ENCODE results near the gene TMEM89.

Gene TMEM89

GRCh38 chr3:48609088-48610005 lies 12.2 kb downstream of the TMEM89 start, which contains the start of gene UQCRC1:
TSS of gene UQCRC1 (minus strand) at chr3:48609646. CDS start at chr3:48609620, 26 bp downstream.
- peak; percentile 67 to 89 for DNase-seq

DNA sequence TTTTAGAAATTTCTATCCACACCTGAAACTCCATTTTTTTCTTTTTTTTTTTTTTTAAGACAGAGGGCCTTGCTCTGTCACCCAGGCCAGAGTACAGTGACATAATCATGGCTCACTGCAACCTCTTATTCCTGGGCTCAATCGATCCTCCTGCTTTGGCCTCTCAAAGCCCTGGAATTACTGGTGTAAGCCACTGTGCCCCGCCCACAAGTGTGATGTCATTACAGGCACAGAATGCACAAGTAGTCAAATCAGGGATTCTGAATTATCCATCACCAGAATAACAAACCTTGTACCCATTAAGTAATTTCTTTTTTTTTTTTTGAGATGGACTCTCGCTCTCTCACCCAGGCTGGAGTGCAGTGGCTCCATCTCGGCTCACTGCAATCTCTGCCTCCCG lies 14.1 kb downstream of the TMEM89 start:
- DNase-seq, result no peak

- DNase-seq, result no peak
Measured at GRCh38 chr3:48601622-48601994, 20.0 kb downstream of the TMEM89 start.

- no peak for DNase-seq
Measured at GRCh38 chr3:48600711-48601621, 20.6 kb downstream of the TMEM89 start.

DNA sequence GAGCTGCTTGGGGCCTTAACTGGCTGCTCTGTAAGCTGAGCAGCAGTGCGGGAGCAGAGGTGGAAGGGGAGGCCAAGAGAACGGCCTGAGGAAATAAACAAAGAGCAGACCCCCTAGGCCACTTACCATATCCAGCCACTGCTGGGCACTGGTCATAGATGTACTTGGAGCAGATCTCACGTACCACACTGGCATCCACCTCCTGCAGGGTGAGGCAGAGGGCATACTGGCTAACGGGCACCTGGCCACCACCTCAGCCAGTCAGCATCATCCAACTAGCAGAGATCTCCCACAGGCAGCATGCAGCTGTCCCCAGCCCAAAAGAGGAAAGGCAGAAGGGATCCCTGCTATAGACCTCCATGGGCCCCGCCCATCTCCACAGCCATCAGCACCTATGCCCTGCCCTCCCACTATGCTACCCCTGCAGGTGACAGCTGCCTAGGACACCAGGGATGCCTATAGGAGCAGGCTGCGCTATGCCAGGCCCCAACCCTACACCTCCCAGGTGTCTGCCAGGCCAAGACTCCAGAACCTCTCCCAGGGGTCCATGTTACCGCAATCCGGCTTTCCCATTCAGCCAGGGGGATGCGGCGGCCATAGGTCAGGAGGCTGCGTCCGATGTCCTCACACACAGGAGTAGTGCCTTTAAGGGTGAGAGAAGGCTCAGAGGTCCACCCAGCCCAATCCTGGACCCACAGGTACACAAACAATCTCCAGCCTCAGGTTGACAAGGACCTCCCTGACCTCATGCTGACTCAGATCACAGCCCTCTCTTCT lies 21.9 kb downstream of the TMEM89 start:
- no peak for DNase-seq

- DNase-seq, result no peak
Measured at GRCh38 chr3:48599077-48599501, 22.5 kb downstream of the TMEM89 start.

DNA sequence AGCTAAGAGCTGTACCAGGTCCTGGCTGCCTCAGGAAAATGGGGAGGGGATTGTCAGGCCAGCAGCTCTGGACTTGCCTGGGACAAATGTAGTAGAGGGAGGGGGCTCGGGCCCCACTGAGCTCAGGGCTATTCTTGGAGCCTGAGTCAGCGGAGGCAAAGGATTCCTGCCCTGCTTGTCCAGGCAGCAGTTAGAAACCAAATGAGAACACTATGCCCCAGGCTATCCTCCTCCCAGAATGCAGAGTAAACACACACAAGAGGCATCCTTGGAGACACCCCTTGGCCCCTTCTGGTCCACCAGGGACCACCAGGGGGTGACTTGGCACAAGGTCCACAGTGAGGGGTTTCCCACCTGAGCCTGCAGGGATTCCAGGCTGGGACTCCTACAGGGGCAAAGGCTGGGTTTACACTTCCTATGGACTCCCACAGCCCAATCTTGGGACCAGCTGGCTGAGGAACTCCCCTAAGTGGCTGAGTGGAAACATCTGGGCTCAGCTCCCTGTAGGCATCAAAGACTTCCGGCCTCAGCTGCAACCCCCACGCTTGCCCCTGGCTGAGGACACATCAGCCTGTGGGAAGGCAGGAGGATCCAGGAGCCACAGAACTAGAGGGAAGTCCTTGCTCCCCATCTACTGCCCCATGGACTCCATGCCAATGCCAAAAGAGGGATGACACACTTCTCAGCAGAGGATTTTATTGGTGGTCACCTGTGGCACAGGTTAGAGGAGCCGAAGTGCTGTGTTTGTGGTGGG lies 23.1 kb downstream of the TMEM89 start:
- peak in 1 of 2 experiments; percentile 18 for DNase-seq

DNA sequence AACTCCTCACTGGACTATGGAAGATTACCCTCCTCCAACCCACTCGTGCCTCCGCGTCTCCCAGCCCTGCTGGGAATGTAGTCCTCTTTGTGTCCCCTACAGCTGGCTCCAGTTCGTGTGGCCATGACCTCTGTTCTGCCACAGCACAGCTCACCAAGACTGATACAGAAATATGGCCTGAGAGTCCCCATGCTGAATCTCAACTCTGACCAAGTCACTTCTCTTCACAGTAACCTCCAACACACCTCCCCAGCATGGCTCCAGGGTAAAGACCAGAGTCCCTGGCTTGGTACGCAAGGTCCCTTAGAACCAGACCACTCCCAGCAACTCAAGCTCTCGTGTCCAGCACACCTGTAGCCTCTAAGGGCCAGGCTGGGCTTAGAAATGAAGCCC lies 24.2 kb downstream of the TMEM89 start:
- DNase-seq, result no peak

GRCh38 chr3:48596676-48597407 lies 24.7 kb downstream of the TMEM89 start:
- no peak for DNase-seq

DNA sequence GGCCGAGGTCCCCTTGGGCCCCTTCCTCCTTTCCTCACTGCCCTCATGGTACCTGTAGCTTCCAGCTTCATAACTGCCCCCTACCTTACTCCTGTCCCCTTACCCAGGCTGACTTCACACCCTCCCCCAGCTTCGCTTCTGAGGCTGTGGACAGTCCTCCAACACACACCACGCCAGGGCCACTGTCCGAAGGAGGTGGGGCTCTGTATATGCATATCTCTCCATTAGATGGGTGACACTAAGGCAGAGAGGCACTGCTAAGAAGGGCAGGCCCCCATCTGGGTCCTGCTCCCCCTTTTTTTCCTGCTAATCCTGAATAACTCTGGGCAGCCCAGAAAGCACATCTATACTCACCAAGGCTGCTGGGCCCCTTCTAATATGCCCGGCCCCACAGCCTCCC lies 25.4 kb downstream of the TMEM89 start:
- DNase-seq, result no peak

DNA sequence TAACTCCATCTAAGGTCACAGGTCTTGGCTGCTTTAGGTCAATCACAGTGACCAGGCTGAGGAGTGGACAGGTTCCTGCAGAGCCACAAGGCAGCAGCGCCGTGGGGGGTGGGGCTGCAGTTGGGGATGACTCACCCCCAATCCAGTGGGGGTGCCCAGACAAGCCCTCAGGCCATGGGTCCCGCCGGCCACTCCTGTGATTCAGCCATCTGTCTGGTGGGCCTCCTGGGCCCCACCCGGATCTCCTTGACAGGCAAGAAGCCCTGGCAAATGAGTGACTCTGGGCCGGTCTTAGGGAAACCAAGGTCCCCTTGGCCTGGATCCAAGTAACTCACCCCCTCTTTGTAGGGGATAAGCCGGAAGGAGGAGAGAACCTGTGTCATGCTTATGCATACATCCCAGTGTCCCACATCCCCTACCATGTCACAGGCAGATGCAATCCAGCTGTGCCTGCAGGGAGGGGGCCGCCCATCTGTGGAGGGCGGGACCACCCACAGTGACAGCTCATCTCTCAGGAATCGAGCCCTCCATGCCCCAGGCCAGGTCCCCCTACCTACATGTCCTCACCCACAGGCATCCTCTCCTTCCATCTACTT lies 25.9 kb downstream of the TMEM89 start:
- peak in 1 of 2 experiments; percentile 47 for DNase-seq

- DNase-seq, result no peak
Measured at GRCh38 chr3:48595075-48595525, 26.5 kb downstream of the TMEM89 start, which contains the start of gene COL7A1. TSS of gene COL7A1 (minus strand) at chr3:48595329. CDS start at chr3:48595159, 170 bp downstream.

- no peak for DNase-seq
Measured at GRCh38 chr3:48594417-48595049, 27.0 kb downstream of the TMEM89 start.

GRCh38 chr3:48593337-48593736 lies 28.2 kb downstream of the TMEM89 start:
- DNase-seq, result no peak

DNA sequence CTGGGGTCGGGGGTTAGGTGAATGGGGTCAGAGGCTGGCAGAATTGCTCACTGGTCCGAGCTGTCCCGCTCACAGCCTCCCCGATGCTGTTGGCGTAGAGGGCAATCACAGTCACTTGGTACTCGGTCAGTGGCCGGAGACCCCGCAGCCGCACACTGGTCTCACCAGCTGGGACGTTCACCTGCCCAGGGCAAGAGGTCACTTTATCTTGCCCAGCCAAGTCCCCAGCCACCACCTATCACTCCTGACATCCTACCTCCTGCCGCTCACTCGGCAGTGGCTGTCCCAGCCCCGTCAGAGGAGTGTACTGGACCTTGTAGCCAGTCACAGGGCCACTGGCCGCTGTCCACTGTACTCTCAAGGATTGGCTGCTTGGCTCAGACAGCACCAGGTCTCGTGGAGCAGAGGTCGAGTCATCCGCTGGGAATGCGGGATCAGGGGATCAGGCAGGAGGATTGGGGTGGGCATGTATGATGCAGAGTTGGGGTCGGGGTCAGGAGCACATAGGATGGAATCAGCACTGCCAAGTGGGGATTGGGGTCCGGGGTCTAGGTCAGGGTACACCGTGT lies 29.0 kb downstream of the TMEM89 start:
- no peak for DNase-seq

- DNase-seq, result no peak
Measured at GRCh38 chr3:48591886-48592518, 29.6 kb downstream of the TMEM89 start.

DNA sequence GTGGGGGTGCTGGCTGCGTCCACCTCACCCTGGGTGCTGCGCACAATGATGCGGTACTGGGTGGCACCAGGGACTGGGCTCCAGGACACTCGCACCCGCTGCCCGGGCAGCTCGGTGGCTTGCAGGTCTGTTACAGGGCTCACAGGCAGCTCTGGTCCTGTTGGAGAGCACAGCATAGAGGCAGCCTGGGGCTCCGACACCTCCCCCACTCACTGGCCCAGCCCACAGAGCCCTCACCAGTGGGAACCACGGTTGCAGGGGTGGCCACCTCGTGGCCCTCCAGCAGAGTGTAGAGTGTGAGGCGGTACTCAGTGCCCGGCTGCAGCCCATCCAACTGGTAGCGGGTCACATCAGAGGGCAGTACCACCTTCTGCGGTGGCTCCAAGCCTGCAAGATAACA lies 30.1 kb downstream of the TMEM89 start:
- DNase-seq, result no peak

- no peak for DNase-seq
Measured at GRCh38 chr3:48588230-48588629, 33.3 kb downstream of the TMEM89 start.

GRCh38 chr3:48587686-48588085 lies 33.9 kb downstream of the TMEM89 start:
- DNase-seq, result no peak

All from NCI-H524 (cell line).